Mesothelial cell of epicardium (in vitro differentiated cells): Measurements from ENCODE around the gene PDZK1. TPM values are rescaled to one million over a fixed set of nuclear protein-coding genes. Genes with fewer than 3 reads are reported as not detected.
"Not testable (repeated sequence)": the region's sequence is repeated elsewhere in the genome, so short reads cannot be mapped to it uniquely, and the experiment has no call there.

Experiments used
- DNase-seq, 2 experiments: peaks; one replicate each; pipeline ENCODE4 v3.0.0; 2021; ENCODE audit warnings: low spot score in 2 of 2; ENCODE audit not compliant: unreplicated experiment in 2 of 2
- H3K27ac Mint-ChIP-seq: 2 replicates; pipeline ENCODE4 v1.8.0; 2021; ENCODE audit warnings: mixed read lengths
- H3K27me3 Mint-ChIP-seq: 2 replicates; pipeline ENCODE4 v1.8.0; 2021; ENCODE audit warnings: low read depth, mixed read lengths
- H3K36me3 Mint-ChIP-seq: 2 replicates; pipeline ENCODE4 v1.8.0; 2021; ENCODE audit warnings: mixed read lengths
- H3K4me1 Mint-ChIP-seq: 2 replicates; pipeline ENCODE4 v1.8.0; 2021; ENCODE audit warnings: mixed read lengths
- H3K4me3 Mint-ChIP-seq: 2 replicates; pipeline ENCODE4 v1.8.0; 2021; ENCODE audit warnings: mild to moderate bottlenecking, moderate library complexity, mixed read lengths
- H3K9me3 Mint-ChIP-seq: 2 replicates; pipeline ENCODE4 v1.8.0; 2021; ENCODE audit warnings: mixed read lengths
- total RNA-seq: library from RNA; stranded (reverse); gene quantifications from 3 replicates; pipeline ENCODE4 v1.2.1, GENCODE V29; 2021
- TF ChIP-seq, protein P1 (sequence below): fragments of 200-600 bp; sonication (generic); IDR thresholded peaks from one replicate; pipeline ENCODE4 v1.5.0; 2021; ENCODE audit warnings: antibody characterized with exemption; ENCODE audit not compliant: unreplicated experiment

The PDZK1 gene
- total RNA-seq, 1 donor from 2014 or later = 0.51 TPM

DNA sequence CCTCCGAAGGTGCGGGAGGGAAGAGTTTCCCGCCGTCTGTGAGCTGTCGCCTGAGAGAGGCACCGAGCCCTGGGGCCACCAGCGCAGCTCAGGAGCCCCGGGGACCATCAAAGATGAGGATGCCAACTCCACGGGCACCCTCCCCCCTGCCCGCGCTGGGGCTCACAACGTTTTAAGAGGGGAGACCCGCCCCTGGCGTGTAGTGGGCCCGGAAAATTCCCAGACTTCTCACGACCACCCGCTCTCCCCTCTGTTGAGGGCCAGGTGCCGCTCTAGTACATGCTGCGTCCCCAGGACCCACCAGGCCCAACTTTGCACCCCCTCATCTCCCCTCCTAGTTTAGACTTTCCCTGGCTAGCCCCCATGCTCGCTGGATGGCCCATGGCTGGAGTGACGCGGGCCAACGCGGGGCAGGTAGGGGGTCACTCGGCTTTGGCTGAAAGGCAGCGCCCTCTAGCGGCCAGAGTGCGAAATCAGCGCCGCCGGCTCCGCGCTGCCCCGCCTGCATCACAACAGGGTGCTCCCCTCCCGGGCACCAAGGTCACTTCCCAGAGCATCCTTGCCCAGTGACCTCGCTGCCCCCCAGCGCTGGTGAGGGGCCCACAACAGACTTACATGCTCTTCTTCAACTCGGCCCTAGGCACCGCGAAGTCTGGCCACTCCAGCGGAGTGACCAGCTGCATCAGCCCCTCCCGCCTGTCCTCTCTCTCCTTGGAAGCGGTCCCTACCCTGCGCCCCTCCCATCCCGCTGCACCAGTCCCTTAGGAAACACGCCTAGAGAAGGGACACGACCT is 13.9 kb upstream of the PDZK1 start:
- DNase-seq = peak; percentile 51 to 81
- no peaks in the 10 kb centered on the region for H3K9me3 Mint-ChIP-seq
- H3K27ac Mint-ChIP-seq = no peak overlapping the region
- H3K4me1 Mint-ChIP-seq = peaks cover 11% of the 10 kb centered on the region
- peaks cover 13% of the 10 kb centered on the region for H3K27me3 Mint-ChIP-seq
- peak overlapping the region; percentile 55 for H3K4me3 Mint-ChIP-seq
- TF ChIP-seq, protein P1, sequence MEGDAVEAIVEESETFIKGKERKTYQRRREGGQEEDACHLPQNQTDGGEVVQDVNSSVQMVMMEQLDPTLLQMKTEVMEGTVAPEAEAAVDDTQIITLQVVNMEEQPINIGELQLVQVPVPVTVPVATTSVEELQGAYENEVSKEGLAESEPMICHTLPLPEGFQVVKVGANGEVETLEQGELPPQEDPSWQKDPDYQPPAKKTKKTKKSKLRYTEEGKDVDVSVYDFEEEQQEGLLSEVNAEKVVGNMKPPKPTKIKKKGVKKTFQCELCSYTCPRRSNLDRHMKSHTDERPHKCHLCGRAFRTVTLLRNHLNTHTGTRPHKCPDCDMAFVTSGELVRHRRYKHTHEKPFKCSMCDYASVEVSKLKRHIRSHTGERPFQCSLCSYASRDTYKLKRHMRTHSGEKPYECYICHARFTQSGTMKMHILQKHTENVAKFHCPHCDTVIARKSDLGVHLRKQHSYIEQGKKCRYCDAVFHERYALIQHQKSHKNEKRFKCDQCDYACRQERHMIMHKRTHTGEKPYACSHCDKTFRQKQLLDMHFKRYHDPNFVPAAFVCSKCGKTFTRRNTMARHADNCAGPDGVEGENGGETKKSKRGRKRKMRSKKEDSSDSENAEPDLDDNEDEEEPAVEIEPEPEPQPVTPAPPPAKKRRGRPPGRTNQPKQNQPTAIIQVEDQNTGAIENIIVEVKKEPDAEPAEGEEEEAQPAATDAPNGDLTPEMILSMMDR = peak; percentile 98
- no peaks in the 10 kb centered on the region for H3K36me3 Mint-ChIP-seq

DNA sequence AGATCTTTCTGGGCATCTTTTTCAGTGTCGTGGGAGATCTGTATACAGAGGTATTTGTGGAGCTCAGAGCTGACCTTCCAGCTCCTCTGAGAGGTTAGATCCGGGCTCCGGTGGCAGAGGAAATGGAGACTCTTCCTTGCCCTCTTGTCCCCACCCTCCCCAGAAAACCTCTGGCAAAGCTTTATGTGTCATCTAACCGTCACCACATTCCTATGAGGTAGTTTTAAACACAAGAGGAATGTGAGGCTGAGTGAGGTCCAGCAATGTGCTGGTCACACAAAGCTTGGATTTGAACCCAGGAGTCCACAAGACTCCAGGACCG is 13.3 kb upstream of the PDZK1 start:
- H3K9me3 Mint-ChIP-seq = no peaks in the 10 kb centered on the region
- TF ChIP-seq, protein P1 = no peak
- H3K4me3 Mint-ChIP-seq = peak overlapping the region; percentile 55
- no peaks in the 10 kb centered on the region for H3K36me3 Mint-ChIP-seq
- DNase-seq = no peak
- no peak overlapping the region for H3K27ac Mint-ChIP-seq
- peaks cover 13% of the 10 kb centered on the region for H3K27me3 Mint-ChIP-seq
- H3K4me1 Mint-ChIP-seq = peaks cover 11% of the 10 kb centered on the region

- no peak for DNase-seq
- no peak within 1 kb of the TSS for H3K27ac Mint-ChIP-seq
- H3K9me3 Mint-ChIP-seq = no peaks in the 10 kb centered on the region
- H3K4me1 Mint-ChIP-seq = peaks cover 11% of the 10 kb centered on the region
- no peaks in the 10 kb centered on the region for H3K36me3 Mint-ChIP-seq
- no peak within 1 kb of the TSS for H3K4me3 Mint-ChIP-seq
- TF ChIP-seq, protein P1 = no peak
- H3K27me3 Mint-ChIP-seq = peaks cover 13% of the 10 kb centered on the region
Observed at GRCh38 chr1:145719230-145720079, 12.3 kb upstream of the PDZK1 start, which contains the start of gene CD160. CD160 (plus strand) TSS chr1:145719499; CDS start chr1:145728328, 8,829 bp downstream.

- H3K36me3 Mint-ChIP-seq, H3K27ac Mint-ChIP-seq, DNase-seq, H3K4me3 Mint-ChIP-seq, H3K9me3 Mint-ChIP-seq: not testable (repeated sequence)
- peaks cover 11% of the 10 kb centered on the region for H3K4me1 Mint-ChIP-seq
- peaks cover 13% of the 10 kb centered on the region for H3K27me3 Mint-ChIP-seq
Observed at GRCh38 chr1:145718465-145718864, 11.3 kb upstream of the PDZK1 start.

DNA sequence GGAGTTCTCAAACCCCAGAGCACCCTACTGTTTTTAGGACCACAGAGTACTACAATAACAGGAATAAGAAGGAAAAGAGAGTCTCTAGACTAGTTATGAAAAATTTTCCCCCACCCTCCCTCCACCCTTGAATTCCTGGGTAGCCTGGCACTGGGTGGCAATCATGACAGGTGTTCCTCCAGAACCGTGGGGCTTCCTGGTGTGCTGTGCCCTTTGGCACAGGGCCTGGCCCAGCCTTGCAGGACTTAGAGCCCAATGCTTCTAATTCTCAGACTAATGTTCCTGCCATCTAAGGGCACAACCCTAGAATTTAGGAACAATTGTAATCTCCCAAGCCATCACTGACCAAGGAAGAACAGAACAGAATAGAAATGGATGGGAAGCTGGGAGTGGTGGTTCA is 10.7 kb upstream of the PDZK1 start:
- H3K4me3 Mint-ChIP-seq = no peak overlapping the region
- no peaks in the 10 kb centered on the region for H3K36me3 Mint-ChIP-seq
- no peak overlapping the region for H3K27ac Mint-ChIP-seq
- peaks cover 11% of the 10 kb centered on the region for H3K4me1 Mint-ChIP-seq
- TF ChIP-seq, protein P1 = no peak
- DNase-seq = no peak
- peaks cover 10% of the 10 kb centered on the region for H3K27me3 Mint-ChIP-seq
- H3K9me3 Mint-ChIP-seq = no peaks in the 10 kb centered on the region
